SK-N-SH treated with all-trans-retinoic acid at 6 μM for 48 hours (cell line): ENCODE results near the gene NPAS3.

Source experiments
- ATAC-seq: fragments of 200-7000 bp; cut with Tn5 transposase; 3 replicates; pipeline ENCODE4 v1.9.1; 2020; ENCODE audit warnings: mild to moderate bottlenecking, moderate library complexity
- ARNTL ChIP-seq: fragments of 450-650 bp; formaldehyde crosslinking; IDR thresholded peaks from 2 replicates; pipeline ENCODE4 v1.5.0; 2020; ENCODE audit warnings: low read depth, mild to moderate bottlenecking, moderate library complexity, borderline replicate concordance
- BACH2 ChIP-seq: fragments of 250-450 bp; sonication (Bioruptor Pico); IDR thresholded peaks from 2 replicates; pipeline ENCODE4 v1.9.0; 2021; ENCODE audit warnings: mild to moderate bottlenecking, borderline replicate concordance
- GLIS3 ChIP-seq: fragments of 250-450 bp; sonication (Bioruptor Pico); IDR thresholded peaks from 2 replicates; pipeline ENCODE4 v1.5.0; 2020; ENCODE audit warnings: mild to moderate bottlenecking, moderate library complexity
- ISL1 ChIP-seq: fragments of 250-450 bp; sonication (Bioruptor Pico); IDR thresholded peaks from 2 replicates; pipeline ENCODE4 v2.1.2; 2022; ENCODE audit warnings: mild to moderate bottlenecking, moderate library complexity
- OSR1 ChIP-seq: fragments of 250-450 bp; sonication (Bioruptor Pico); IDR thresholded peaks from 2 replicates; pipeline ENCODE4 v1.8.0; 2022; ENCODE audit warnings: moderate library complexity, mild to moderate bottlenecking, inconsistent platforms
- PATZ1 ChIP-seq: fragments of 250-450 bp; sonication (Bioruptor Pico); IDR thresholded peaks from 2 replicates; pipeline ENCODE4 v1.8.0; 2020; ENCODE audit warnings: mild to moderate bottlenecking, moderate library complexity, borderline replicate concordance
- POU6F1 ChIP-seq: fragments of 250-450 bp; sonication (Bioruptor Pico); IDR thresholded peaks from 2 replicates; pipeline ENCODE4 v1.8.0; 2021; ENCODE audit warnings: low read depth, mild to moderate bottlenecking, moderate library complexity, borderline replicate concordance
- PPARA ChIP-seq: fragments of 250-450 bp; sonication (Bioruptor Pico); IDR thresholded peaks from 2 replicates; pipeline ENCODE4 v1.5.0; 2020; ENCODE audit warnings: mild to moderate bottlenecking, borderline replicate concordance
- RARB ChIP-seq: fragments of 250-450 bp; sonication (Bioruptor Pico); IDR thresholded peaks from 2 replicates; pipeline ENCODE4 v1.8.0; 2021; ENCODE audit warnings: mild to moderate bottlenecking, moderate library complexity
- SNAI2 ChIP-seq: fragments of 250-450 bp; sonication (Bioruptor Pico); IDR thresholded peaks from 2 replicates; pipeline ENCODE4 v1.5.0; 2020; ENCODE audit warnings: mild to moderate bottlenecking, moderate library complexity
- TCF4 ChIP-seq: fragments of 250-450 bp; sonication (Bioruptor Pico); IDR thresholded peaks from 2 replicates; pipeline ENCODE4 v1.8.0; 2021; ENCODE audit warnings: mild to moderate bottlenecking, moderate library complexity, borderline replicate concordance
- TOX ChIP-seq: fragments of 250-450 bp; sonication (Bioruptor Pico); IDR thresholded peaks from 2 replicates; pipeline ENCODE4 v1.8.0; 2021; ENCODE audit warnings: mild to moderate bottlenecking, moderate library complexity, borderline replicate concordance
- ZC3H10 ChIP-seq: fragments of 250-450 bp; sonication (Bioruptor Pico); IDR thresholded peaks from 2 replicates; pipeline ENCODE4 v1.5.1; 2021; ENCODE audit warnings: mild to moderate bottlenecking, moderate library complexity
- ZFP3 ChIP-seq: fragments of 250-450 bp; sonication (Bioruptor Pico); IDR thresholded peaks from 2 replicates; pipeline ENCODE4 v1.5.0; 2020; ENCODE audit warnings: mild to moderate bottlenecking, moderate library complexity
- ZNF565 ChIP-seq: fragments of 450-650 bp; formaldehyde crosslinking; conservative IDR thresholded peaks from 2 replicates; pipeline ENCODE4 v1.5.0; 2020; ENCODE audit warnings: low read depth, mild to moderate bottlenecking, moderate library complexity
- ZNF8 ChIP-seq: fragments of 450-650 bp; formaldehyde crosslinking; IDR thresholded peaks from 2 replicates; pipeline ENCODE4 v1.5.0; 2020; ENCODE audit warnings: mild to moderate bottlenecking, moderate library complexity
- TF ChIP-seq, protein P1 (sequence below): fragments of 250-450 bp; sonication (Bioruptor Pico); IDR thresholded peaks from 2 replicates; pipeline ENCODE4 v1.5.1; 2020; ENCODE audit warnings: low read depth, mild to moderate bottlenecking, moderate library complexity
- TF ChIP-seq, protein P2 (sequence below): fragments of 250-450 bp; sonication (Bioruptor Pico); IDR thresholded peaks from 2 replicates; pipeline ENCODE4 v1.5.0; 2020; ENCODE audit warnings: mild to moderate bottlenecking, moderate library complexity
- TF ChIP-seq, protein P3 (sequence below): fragments of 250-450 bp; sonication (Bioruptor Pico); IDR thresholded peaks from 2 replicates; pipeline ENCODE4 v1.5.1; 2021; ENCODE audit warnings: mild to moderate bottlenecking, moderate library complexity

The NPAS3 gene

GRCh38 chr14:33435911-33436689, 497.4 kb downstream of the NPAS3 start:
- TF ChIP-seq, protein P1, sequence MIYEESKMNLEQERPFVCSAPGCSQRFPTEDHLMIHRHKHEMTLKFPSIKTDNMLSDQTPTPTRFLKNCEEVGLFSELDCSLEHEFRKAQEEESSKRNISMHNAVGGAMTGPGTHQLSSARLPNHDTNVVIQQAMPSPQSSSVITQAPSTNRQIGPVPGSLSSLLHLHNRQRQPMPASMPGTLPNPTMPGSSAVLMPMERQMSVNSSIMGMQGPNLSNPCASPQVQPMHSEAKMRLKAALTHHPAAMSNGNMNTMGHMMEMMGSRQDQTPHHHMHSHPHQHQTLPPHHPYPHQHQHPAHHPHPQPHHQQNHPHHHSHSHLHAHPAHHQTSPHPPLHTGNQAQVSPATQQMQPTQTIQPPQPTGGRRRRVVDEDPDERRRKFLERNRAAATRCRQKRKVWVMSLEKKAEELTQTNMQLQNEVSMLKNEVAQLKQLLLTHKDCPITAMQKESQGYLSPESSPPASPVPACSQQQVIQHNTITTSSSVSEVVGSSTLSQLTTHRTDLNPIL: no peak
- TF ChIP-seq SNAI2 (CRISPR knock-in tag): no peak
- TF ChIP-seq, all 23 proteins: peak for 0
- peak; percentile 76 for ATAC-seq

DNA sequence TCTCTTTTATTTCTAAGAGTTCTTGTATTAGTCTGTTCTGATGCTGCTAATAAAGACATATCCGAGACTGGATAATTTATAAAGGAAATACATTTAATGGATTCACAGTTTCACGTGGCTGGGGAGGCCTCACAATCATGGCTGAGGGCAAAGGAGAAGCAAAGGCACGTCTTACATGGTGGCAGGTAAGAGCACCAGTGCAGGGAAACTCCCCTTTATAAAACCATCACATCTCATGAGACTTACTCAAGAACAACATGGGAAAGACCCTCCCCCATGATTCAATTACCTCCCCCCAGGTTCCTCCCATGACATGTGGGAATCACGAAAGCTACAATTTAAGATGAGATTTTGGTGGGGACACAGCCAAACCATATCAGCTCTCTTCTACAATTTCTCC, 503.0 kb downstream of the NPAS3 start:
- ATAC-seq: no peak
- TF ChIP-seq, protein P2, sequence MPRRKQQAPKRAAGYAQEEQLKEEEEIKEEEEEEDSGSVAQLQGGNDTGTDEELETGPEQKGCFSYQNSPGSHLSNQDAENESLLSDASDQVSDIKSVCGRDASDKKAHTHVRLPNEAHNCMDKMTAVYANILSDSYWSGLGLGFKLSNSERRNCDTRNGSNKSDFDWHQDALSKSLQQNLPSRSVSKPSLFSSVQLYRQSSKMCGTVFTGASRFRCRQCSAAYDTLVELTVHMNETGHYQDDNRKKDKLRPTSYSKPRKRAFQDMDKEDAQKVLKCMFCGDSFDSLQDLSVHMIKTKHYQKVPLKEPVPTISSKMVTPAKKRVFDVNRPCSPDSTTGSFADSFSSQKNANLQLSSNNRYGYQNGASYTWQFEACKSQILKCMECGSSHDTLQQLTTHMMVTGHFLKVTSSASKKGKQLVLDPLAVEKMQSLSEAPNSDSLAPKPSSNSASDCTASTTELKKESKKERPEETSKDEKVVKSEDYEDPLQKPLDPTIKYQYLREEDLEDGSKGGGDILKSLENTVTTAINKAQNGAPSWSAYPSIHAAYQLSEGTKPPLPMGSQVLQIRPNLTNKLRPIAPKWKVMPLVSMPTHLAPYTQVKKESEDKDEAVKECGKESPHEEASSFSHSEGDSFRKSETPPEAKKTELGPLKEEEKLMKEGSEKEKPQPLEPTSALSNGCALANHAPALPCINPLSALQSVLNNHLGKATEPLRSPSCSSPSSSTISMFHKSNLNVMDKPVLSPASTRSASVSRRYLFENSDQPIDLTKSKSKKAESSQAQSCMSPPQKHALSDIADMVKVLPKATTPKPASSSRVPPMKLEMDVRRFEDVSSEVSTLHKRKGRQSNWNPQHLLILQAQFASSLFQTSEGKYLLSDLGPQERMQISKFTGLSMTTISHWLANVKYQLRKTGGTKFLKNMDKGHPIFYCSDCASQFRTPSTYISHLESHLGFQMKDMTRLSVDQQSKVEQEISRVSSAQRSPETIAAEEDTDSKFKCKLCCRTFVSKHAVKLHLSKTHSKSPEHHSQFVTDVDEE (CRISPR knock-in tag): no peak
- TF ChIP-seq OSR1 (CRISPR knock-in tag) (no peak), ARNTL (CRISPR knock-in tag) (no peak), TOX (CRISPR knock-in tag) (no peak), ZNF8 (CRISPR knock-in tag) (no peak), TCF4 (no peak), SNAI2 (CRISPR knock-in tag) (no peak), ZC3H10 (no peak), PATZ1 (CRISPR knock-in tag) (no peak)
- TF ChIP-seq, protein P1: no peak
- TF ChIP-seq, protein P3, sequence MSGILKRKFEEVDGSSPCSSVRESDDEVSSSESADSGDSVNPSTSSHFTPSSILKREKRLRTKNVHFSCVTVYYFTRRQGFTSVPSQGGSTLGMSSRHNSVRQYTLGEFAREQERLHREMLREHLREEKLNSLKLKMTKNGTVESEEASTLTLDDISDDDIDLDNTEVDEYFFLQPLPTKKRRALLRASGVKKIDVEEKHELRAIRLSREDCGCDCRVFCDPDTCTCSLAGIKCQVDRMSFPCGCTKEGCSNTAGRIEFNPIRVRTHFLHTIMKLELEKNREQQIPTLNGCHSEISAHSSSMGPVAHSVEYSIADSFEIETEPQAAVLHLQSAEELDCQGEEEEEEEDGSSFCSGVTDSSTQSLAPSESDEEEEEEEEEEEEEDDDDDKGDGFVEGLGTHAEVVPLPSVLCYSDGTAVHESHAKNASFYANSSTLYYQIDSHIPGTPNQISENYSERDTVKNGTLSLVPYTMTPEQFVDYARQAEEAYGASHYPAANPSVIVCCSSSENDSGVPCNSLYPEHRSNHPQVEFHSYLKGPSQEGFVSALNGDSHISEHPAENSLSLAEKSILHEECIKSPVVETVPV: no peak
- TF ChIP-seq, all 23 proteins: peak for 0

GRCh38 chr14:33444136-33444535, 505.5 kb downstream of the NPAS3 start:
- TF ChIP-seq BACH2: no peak
- TF ChIP-seq TOX (CRISPR knock-in tag): no peak
- no peak for TF ChIP-seq ISL1 (CRISPR knock-in tag)
- TF ChIP-seq POU6F1 (CRISPR knock-in tag): no peak
- TF ChIP-seq OSR1 (CRISPR knock-in tag): no peak
- TF ChIP-seq PPARA: no peak
- no peak for TF ChIP-seq ZNF565
- TF ChIP-seq GLIS3: no peak
- TF ChIP-seq, protein P2 (CRISPR knock-in tag): no peak
- no peak for TF ChIP-seq RARB
- no peak for TF ChIP-seq ZFP3
- TF ChIP-seq ZNF8 (CRISPR knock-in tag): no peak
- no peak for ATAC-seq
